Loucy (cell line): ENCODE data around the gene ALX3.

Source experiments
- H2AFZ ChIP-seq: fragments of 200-600 bp; sonication (generic); 2 replicates; pipeline ENCODE4 v1.6.0; 2016; ENCODE audit warnings: antibody characterized with exemption, mild to moderate bottlenecking, low read length, moderate library complexity
- H3F3A ChIP-seq: fragments of 200-600 bp; 2 replicates; pipeline ENCODE4 v1.6.0; 2016; ENCODE audit warnings: antibody characterized with exemption, low read depth, mild to moderate bottlenecking
- H3K27me3 ChIP-seq: fragments of 200-600 bp; sonication (generic); 2 replicates; pipeline ENCODE4 v1.6.1; 2014; ENCODE audit warnings: low read length, mild to moderate bottlenecking; ENCODE audit not compliant: insufficient read depth, poor library complexity, severe bottlenecking
- H3K36me3 ChIP-seq: fragments of 200-600 bp; sonication (generic); 2 replicates; pipeline ENCODE4 v1.6.1; 2016; ENCODE audit warnings: low read length; ENCODE audit not compliant: insufficient read depth
- H3K4me1 ChIP-seq: fragments of 200-600 bp; sonication (generic); 2 replicates; pipeline ENCODE4 v1.5.1; 2014; ENCODE audit warnings: low read length, mild to moderate bottlenecking; ENCODE audit not compliant: insufficient read depth, poor library complexity, severe bottlenecking
- H3K4me2 ChIP-seq: fragments of 200-600 bp; sonication (generic); 2 replicates; pipeline ENCODE4 v1.6.0; 2014; ENCODE audit warnings: antibody characterized with exemption, low read length, low read depth, mild to moderate bottlenecking; ENCODE audit not compliant: poor library complexity, severe bottlenecking
- H3K4me3 ChIP-seq: fragments of 200-600 bp; sonication (generic); 2 replicates; pipeline ENCODE4 v1.5.1; 2014; ENCODE audit warnings: low read length, mild to moderate bottlenecking, mixed read lengths; ENCODE audit not compliant: poor library complexity, severe bottlenecking
- H3K79me2 ChIP-seq: fragments of 200-600 bp; sonication (generic); 2 replicates; pipeline ENCODE4 v1.6.1; 2014; ENCODE audit warnings: low read length; ENCODE audit not compliant: insufficient read depth
- H3K9ac ChIP-seq: fragments of 200-600 bp; sonication (generic); 2 replicates; pipeline ENCODE4 v1.6.0; 2014; ENCODE audit warnings: mild to moderate bottlenecking, low read depth, low read length, moderate library complexity; ENCODE audit not compliant: poor library complexity, severe bottlenecking
- H3K9me2 ChIP-seq: fragments of 200-600 bp; sonication (generic); replicated peaks from 2 replicates; pipeline ENCODE4 v1.6.1; 2016; ENCODE audit warnings: low read depth, low read length, mixed read lengths
- H3K9me3 ChIP-seq: fragments of 200-600 bp; sonication (generic); 2 replicates; pipeline ENCODE4 v1.6.1; 2014; ENCODE audit warnings: mild to moderate bottlenecking, antibody characterized with exemption, low read length, low read depth; ENCODE audit not compliant: insufficient read depth
- H4K20me1 ChIP-seq: fragments of 200-600 bp; sonication (generic); 2 replicates; pipeline ENCODE4 v1.6.0; 2014; ENCODE audit warnings: antibody characterized with exemption, low read length, mild to moderate bottlenecking; ENCODE audit not compliant: insufficient read depth, poor library complexity, severe bottlenecking
- EZH2phosphoT487 ChIP-seq: fragments of 200-600 bp; IDR thresholded peaks from 2 replicates; pipeline ENCODE4 v1.6.1; 2018; ENCODE audit warnings: antibody characterized with exemption, mild to moderate bottlenecking, moderate library complexity, borderline replicate concordance
- TF ChIP-seq, protein P1 (sequence below): fragments of 200-600 bp; sonication (generic); conservative IDR thresholded peaks from 2 replicates; pipeline ENCODE4 v1.5.1; 2014; ENCODE audit warnings: mild to moderate bottlenecking, antibody characterized with exemption, low read length

ALX3 gene

DNA sequence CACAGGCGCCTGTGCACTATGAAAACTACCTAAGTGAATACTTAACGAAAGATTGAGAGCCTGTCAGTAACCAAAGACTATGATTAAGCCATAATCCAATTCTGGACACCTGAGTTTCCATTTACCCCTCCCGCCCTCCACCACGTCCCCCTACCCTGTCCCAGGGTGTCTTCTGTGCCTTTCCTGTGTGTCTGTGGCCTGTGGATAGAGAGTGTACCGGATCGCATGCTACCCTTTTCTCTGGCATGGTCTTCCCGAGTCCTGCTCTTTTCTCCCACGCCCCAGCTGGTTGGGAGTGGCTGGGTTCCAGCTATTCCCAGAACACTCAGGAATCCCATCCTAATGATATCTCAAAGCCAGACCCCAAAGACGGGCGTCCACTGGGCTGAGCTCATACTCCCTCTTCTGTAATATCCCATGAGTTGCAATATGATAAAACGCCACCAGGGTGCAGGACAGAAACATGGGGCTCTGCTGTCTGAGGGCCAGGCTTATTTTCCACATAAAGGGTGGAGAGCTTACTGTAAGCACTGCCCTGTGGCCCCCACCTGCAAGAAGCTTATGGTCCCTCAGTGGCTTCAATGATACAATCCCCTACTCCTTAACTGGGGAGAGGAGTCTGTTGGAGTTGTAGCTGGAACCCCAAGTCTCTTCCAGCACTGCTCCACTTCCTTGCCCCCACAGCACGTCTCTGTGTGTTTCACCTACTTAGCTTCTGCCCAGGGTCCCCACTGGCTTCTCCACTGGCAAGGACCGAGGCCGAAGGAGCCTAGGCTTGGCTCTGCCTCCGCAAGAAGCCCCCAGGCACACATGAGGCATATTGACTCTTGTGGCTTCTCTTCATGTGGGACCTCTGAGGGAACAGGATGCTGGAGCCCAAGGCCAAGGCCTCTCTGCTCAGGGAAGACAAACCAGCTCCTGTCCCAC is 17.6 kb upstream of the ALX3 start:
- Histone ChIP-seq H3K27me3 (peaks cover 26% of the 10 kb centered on the region), H2AFZ (no peak overlapping the region), H3K79me2 (no peaks in the 10 kb centered on the region), H3K4me2 (no peak overlapping the region), H3F3A (no peaks in the 10 kb centered on the region), H3K9me3 (no peaks in the 10 kb centered on the region), H3K36me3 (no peaks in the 10 kb centered on the region), H4K20me1 (no peaks in the 10 kb centered on the region), H3K4me3 (no peak overlapping the region), H3K9me2 (no peaks in the 10 kb centered on the region), H3K9ac (no peak overlapping the region), H3K4me1 (peaks cover 8% of the 10 kb centered on the region)
- no peak for TF ChIP-seq EZH2phosphoT487
- TF ChIP-seq, protein P1, sequence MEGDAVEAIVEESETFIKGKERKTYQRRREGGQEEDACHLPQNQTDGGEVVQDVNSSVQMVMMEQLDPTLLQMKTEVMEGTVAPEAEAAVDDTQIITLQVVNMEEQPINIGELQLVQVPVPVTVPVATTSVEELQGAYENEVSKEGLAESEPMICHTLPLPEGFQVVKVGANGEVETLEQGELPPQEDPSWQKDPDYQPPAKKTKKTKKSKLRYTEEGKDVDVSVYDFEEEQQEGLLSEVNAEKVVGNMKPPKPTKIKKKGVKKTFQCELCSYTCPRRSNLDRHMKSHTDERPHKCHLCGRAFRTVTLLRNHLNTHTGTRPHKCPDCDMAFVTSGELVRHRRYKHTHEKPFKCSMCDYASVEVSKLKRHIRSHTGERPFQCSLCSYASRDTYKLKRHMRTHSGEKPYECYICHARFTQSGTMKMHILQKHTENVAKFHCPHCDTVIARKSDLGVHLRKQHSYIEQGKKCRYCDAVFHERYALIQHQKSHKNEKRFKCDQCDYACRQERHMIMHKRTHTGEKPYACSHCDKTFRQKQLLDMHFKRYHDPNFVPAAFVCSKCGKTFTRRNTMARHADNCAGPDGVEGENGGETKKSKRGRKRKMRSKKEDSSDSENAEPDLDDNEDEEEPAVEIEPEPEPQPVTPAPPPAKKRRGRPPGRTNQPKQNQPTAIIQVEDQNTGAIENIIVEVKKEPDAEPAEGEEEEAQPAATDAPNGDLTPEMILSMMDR = peak; percentile 82

DNA sequence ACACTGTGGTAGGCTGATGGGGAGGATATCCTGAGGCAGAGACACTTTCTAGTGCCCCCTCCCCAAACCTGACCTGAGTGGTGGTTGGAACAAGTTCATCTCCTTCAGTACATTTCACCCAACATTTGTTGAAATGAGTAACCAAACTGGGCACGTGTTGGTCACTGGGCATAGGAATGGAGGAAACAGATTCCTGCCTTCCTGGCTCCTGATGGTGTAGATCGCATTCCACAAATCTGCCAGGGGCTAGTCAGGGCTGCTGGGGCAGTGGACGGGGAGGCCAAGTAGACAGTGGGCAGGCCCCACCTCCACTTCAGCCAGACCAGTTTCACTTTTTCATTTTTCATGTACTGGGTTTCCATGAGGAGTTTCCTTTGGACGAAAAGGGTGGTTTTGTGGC is 16.5 kb upstream of the ALX3 start:
- Histone ChIP-seq H3K79me2 (no peaks in the 10 kb centered on the region), H3K36me3 (no peaks in the 10 kb centered on the region), H3K27me3 (peaks cover 26% of the 10 kb centered on the region)

DNA sequence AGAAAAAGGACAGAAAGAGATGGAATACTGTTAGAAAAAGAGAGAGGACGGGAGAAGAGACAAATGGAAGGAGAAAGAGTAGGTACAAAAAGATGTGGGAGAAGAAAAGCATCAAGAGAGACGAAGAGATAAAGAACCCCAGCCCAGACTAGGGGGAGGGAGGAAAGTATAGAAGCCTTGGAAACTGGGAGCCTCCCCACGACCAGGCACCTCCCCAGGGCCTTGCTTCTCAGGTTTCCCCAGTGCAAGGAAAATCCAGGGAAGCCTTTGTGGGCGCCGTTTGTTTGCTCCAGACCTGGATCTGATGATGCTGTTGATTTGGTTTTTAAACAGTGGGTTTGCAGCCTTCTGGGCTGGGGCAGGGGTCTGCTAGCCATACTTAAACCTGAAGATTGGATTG is 15.2 kb upstream of the ALX3 start:
- Histone ChIP-seq H3K9me2 (no peaks in the 10 kb centered on the region), H3K4me2 (no peak overlapping the region), H3K4me3 (no peak overlapping the region), H3F3A (no peaks in the 10 kb centered on the region), H2AFZ (no peak overlapping the region), H3K9ac (no peak overlapping the region), H4K20me1 (no peaks in the 10 kb centered on the region), H3K9me3 (no peaks in the 10 kb centered on the region), H3K4me1 (peaks cover 8% of the 10 kb centered on the region), H3K36me3 (no peaks in the 10 kb centered on the region), H3K27me3 (peaks cover 26% of the 10 kb centered on the region), H3K79me2 (no peaks in the 10 kb centered on the region)
- TF ChIP-seq, protein P1 = no peak
- TF ChIP-seq EZH2phosphoT487 = no peak

More for the DNA sequence above, 16.5 kb upstream of the ALX3 start:
- Histone ChIP-seq H3K4me1 (peaks cover 8% of the 10 kb centered on the region), H3K9me3 (no peaks in the 10 kb centered on the region), H3K4me2 (no peak overlapping the region), H3F3A (no peaks in the 10 kb centered on the region), H4K20me1 (no peaks in the 10 kb centered on the region), H3K4me3 (no peak overlapping the region), H2AFZ (no peak overlapping the region), H3K9ac (no peak overlapping the region), H3K9me2 (no peaks in the 10 kb centered on the region)
- TF ChIP-seq, protein P1 = no peak
- TF ChIP-seq EZH2phosphoT487 = no peak
